ENCODE results near the gene CNIH4. TPM values are rescaled to one million over a fixed set of nuclear protein-coding genes. Genes with fewer than 3 reads are reported as not detected.
"Not testable (repeated sequence)": the region's sequence is repeated elsewhere in the genome, so short reads cannot be mapped to it uniquely, and the experiment has no call there.

The CNIH4 gene
- total RNA-seq, 1 experiment from 2014 or later, result 93.8 TPM

GRCh38 chr1:224339442-224340033 lies 17.1 kb upstream of the CNIH4 start:
- BruUV-seq (replicated peaks), result no TSS peak
- intact Hi-C loops (cut with micrococcal nuclease; ENCODE audit: unreplicated experiment), result loop anchor here (10.0 kb wide), 2 partner anchors 345 to 1205 kb away; no protein-coding TSS in a partner anchor
- Histone ChIP-seq H4K20me1 (ENCODE audit: insufficient read depth) (no peaks in the 10 kb centered on the region), H3K27me3 (ENCODE audit: insufficient read depth, low read depth) (no peaks in the 10 kb centered on the region), H2AFZ (no peak overlapping the region), H3K4me2 (no peak overlapping the region), H3K27ac (no peak overlapping the region), H3K4me1 (replicated peaks; ENCODE audit: insufficient read depth) (no peaks in the 10 kb centered on the region), H3K4me3 (no peak overlapping the region), H3K36me3 (ENCODE audit: low read depth) (no peaks in the 10 kb centered on the region), H3F3A (ENCODE audit: insufficient read depth, low read depth) (no peaks in the 10 kb centered on the region), H3K9me2 (ENCODE audit: insufficient read depth) (no peaks in the 10 kb centered on the region), H3K79me2 (ENCODE audit: low read depth) (no peaks in the 10 kb centered on the region), H3K9me3 (ENCODE audit: insufficient read depth, low read depth) (peaks cover 14% of the 10 kb centered on the region)
- CTCF ChIA-PET, result no interaction called here
- no peak for DNase-seq
- TF ChIP-seq EZH2 (IDR thresholded peaks at IDR 0.05; ENCODE audit: low read depth) (no peak), CTCF (conservative IDR thresholded peaks at IDR 0.05) (no peak)
- POLR2A ChIA-PET (ENCODE audit: unreplicated experiment), result no interaction called here

- POLR2A ChIA-PET (ENCODE audit: unreplicated experiment); H3K4me3 ChIP-seq; H3K27me3 ChIP-seq (ENCODE audit: insufficient read depth, low read depth); H3K9me2 ChIP-seq (ENCODE audit: insufficient read depth); H3K4me2 ChIP-seq; H3K79me2 ChIP-seq (ENCODE audit: low read depth); H3F3A ChIP-seq (ENCODE audit: insufficient read depth, low read depth); H2AFZ ChIP-seq; BruUV-seq (replicated peaks); H3K27ac ChIP-seq; H3K36me3 ChIP-seq (ENCODE audit: low read depth); CTCF ChIA-PET; intact Hi-C loops (cut with micrococcal nuclease; ENCODE audit: unreplicated experiment); H4K20me1 ChIP-seq (ENCODE audit: insufficient read depth); H3K4me1 ChIP-seq (replicated peaks; ENCODE audit: insufficient read depth): not testable (repeated sequence)
- DNase-seq, result peak in 1 of 2 experiments; percentile 17
- H3K9me3 ChIP-seq (ENCODE audit: insufficient read depth, low read depth), result peaks cover 20% of the 10 kb centered on the region
Observed at GRCh38 chr1:224340453-224341384, 16.0 kb upstream of the CNIH4 start.

- POLR2A ChIA-PET (ENCODE audit: unreplicated experiment), result interaction anchor here (0.6 kb wide), 1 partner anchor 399 kb away, joined by 28 read pairs; no protein-coding TSS in a partner anchor
Observed at GRCh38 chr1:224343679-224344078, 13.0 kb upstream of the CNIH4 start.

More at GRCh38 chr1:224343679-224344078, 13.0 kb upstream of the CNIH4 start:
- H3K27ac ChIP-seq, result no peak overlapping the region
- intact Hi-C loops (cut with micrococcal nuclease; ENCODE audit: unreplicated experiment), result no loop called here
- CTCF ChIA-PET, result no interaction called here
- TF ChIP-seq CTCF (conservative IDR thresholded peaks at IDR 0.05) (no peak), EZH2 (IDR thresholded peaks at IDR 0.05; ENCODE audit: low read depth) (no peak)
- H3K9me2 ChIP-seq (ENCODE audit: insufficient read depth), result no peaks in the 10 kb centered on the region
- no peaks in the 10 kb centered on the region for H3K4me1 ChIP-seq (replicated peaks; ENCODE audit: insufficient read depth)
- no peaks in the 10 kb centered on the region for H3K79me2 ChIP-seq (ENCODE audit: low read depth)
- peaks cover 20% of the 10 kb centered on the region for H3K9me3 ChIP-seq (ENCODE audit: insufficient read depth, low read depth)
- no peaks in the 10 kb centered on the region for H3F3A ChIP-seq (ENCODE audit: insufficient read depth, low read depth)
- H4K20me1 ChIP-seq (ENCODE audit: insufficient read depth), result no peaks in the 10 kb centered on the region
- no peak for DNase-seq
- no peak overlapping the region for H3K4me3 ChIP-seq
- no peaks in the 10 kb centered on the region for H3K27me3 ChIP-seq (ENCODE audit: insufficient read depth, low read depth)
- H3K36me3 ChIP-seq (ENCODE audit: low read depth), result no peaks in the 10 kb centered on the region
- no peak overlapping the region for H2AFZ ChIP-seq
- BruUV-seq (replicated peaks), result no TSS peak
- H3K4me2 ChIP-seq, result no peak overlapping the region

Measured in PC-9 (cell line).